GM19452 (cell line): Measurements from ENCODE around the gene TM9SF1.
A peak's percentile ranks its signal among the peaks of the same experiment; 100 is the strongest.

Experiments
- ATAC-seq: cut with Tn5 transposase; IDR thresholded peaks from one replicate; pipeline ENCODE4 v1.9.1; 2021; ENCODE audit not compliant: unreplicated experiment

TM9SF1 gene

DNA sequence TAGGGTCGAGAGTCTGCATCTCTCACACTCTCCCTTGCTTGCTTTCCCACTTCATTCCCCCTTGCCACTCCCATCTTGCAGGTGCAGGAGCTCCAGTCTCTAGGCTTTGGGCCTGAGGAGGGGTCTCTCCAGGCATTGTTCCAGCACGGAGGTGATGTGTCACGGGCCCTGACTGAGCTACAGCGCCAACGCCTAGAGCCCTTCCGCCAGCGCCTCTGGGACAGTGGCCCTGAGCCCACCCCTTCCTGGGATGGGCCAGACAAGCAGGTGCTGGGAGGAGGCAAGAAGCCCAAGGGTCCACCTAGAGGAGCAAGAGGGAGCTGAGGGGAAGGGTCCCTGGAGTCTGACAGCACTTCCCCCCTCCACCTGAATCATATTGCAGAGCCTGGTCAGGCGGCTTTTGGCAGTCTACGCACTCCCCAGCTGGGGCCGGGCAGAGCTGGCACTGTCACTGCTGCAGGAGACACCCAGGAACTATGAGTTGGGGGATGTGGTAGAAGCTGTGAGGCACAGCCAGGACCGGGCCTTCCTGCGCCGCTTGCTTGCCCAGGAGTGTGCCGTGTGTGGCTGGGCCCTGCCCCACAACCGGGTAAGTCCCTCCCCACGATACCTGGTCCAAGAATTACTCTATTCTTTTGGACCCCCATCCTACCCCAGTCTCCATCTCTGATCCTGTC lies 43.7 kb downstream of the TM9SF1 start:
- ATAC-seq: no peak

DNA sequence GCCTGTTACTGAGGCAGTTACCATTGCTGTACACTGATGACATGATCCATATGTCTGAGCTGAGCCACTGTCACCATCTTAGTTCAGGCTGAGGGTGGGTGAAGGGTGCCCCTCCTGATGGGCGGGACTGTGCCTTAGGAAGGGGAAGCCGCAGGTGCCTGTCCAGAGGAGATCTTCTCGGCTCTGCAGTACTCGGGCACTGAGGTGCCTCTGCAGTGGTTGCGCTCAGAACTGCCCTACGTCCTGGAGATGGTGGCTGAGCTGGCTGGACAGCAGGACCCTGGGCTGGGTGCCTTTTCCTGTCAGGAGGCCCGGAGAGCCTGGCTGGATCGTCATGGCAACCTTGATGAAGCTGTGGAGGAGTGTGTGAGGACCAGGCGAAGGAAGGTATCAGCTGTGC lies 44.2 kb downstream of the TM9SF1 start:
- ATAC-seq: no peak

DNA sequence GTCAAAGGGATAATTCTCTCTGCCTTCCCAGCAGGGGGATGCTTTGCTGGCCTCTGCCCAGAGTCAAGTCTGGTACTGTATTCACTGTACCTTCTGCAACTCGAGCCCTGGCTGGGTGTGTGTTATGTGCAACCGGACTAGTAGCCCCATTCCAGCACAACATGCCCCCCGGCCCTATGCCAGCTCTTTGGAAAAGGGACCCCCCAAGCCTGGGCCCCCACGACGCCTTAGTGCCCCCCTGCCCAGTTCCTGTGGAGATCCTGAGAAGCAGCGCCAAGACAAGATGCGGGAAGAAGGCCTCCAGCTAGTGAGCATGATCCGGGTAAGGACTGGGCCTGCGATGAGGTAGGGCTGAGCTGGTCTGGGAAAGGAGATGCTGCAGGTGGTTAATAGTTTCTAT lies 44.7 kb downstream of the TM9SF1 start:
- no peak for ATAC-seq

DNA sequence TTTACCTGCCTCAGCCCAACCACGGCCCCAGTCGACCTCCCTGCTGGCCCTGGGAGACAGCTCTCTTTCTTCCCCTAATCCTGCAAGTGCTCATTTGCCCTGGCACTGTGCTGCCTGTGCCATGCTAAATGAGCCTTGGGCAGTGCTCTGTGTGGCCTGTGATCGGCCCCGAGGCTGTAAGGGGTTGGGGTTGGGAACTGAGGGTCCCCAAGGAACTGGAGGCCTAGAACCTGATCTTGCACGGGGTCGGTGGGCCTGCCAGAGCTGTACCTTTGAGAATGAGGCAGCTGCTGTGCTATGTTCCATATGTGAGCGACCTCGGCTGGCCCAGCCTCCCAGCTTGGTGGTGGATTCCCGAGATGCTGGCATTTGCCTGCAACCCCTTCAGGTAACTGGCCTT lies 45.2 kb downstream of the TM9SF1 start:
- no peak for ATAC-seq

DNA sequence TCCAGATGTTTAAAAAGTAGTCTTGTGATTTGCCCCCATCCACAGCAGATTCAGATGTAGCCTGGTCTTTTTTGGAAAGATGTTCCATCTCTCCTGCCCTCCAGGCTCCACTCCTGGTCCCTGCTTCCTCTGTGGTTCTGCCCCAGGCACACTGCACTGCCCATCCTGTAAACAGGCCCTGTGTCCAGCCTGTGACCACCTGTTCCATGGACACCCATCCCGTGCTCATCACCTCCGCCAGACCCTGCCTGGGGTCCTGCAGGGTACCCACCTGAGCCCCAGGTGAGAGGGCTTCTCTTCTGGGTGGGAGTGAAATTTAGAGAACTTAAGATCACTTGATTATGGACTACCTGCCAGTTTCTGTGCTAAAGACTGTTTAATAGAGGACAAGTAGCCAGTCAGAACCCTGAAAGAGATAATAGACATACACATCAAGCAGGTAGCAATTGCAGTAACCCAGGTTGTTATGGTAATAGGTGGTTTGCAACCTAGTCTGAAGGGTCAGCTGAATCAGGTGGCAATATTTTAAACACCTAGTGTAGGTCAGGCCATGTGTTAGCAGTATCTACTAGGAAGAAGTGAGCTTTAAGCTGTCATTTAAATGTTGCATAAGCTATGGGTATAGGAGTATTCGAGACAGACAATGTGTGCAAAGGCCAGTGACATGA lies 45.8 kb downstream of the TM9SF1 start:
- no peak for ATAC-seq

DNA sequence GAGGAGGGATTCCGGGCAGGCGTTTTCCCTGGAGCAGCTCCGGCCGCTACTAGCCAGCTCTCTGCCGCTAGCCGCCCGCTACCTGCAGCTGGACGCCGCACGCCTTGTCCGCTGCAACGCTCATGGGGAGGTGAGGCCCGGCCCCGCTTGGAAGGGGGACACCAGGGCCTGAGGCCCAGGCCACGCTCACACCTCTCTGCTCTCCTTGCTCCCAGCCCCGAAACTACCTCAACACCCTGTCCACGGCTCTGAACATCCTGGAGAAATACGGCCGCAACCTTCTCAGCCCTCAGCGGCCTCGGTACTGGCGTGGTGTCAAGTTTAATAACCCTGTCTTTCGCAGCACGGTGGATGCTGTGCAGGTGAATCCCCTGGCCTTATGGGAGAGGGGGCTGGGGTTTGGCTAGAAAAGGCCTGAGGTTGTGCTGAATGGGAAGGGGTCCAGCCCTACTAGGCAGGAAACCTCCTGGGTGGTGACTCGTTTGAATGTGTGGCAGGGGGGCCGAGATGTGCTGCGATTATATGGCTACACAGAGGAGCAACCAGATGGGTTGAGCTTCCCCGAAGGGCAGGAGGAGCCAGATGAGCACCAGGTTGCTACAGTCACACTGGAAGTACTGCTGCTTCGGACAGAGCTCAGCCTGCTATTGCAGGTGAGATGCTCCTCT lies 47.3 kb downstream of the TM9SF1 start:
- ATAC-seq: no peak

DNA sequence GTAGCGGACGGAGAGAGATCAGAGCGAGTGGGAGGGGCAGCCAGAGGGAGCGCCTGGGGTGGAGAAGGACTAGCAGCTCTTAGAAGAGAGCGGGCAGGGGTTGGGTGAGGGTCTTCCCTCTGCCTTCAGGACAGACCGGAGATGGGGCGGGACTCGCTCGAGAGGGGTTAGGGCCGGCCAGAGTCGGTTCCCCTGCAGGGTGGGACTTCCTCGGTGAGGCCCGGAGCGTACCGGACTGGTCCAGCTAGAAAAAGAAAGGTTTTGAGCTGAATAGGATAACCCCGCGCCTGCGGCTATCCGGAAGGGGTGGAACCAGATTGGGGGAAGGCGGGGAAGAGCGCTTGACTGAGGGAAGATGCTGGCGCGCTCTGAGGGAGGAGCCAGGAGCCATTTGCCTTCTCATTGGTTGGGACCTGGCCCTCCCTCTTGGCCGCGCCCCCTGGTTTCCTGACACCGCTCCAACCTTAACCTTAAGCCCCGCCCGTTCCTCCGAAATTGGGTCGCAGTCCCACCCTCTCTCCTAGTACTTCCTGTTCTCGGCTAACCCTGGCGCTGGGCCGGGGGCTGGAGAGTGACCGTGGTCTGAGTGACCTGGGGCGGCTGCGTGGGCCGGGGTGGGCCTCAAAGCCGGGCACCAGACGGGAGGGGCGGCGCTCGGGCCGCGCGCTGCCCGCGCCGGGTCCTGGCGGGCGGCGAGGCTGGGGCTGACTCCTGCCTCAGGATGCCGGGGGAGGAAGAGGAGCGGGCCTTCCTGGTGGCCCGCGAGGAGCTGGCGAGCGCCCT lies 48.1 kb downstream of the TM9SF1 start, which contains the start of gene RNF31:
TSS of gene RNF31 (plus strand) at position 521 of the 783 bp plus-strand sequence. CDS start at position 722, 201 bp downstream.
- peak; percentile 78 for ATAC-seq

DNA sequence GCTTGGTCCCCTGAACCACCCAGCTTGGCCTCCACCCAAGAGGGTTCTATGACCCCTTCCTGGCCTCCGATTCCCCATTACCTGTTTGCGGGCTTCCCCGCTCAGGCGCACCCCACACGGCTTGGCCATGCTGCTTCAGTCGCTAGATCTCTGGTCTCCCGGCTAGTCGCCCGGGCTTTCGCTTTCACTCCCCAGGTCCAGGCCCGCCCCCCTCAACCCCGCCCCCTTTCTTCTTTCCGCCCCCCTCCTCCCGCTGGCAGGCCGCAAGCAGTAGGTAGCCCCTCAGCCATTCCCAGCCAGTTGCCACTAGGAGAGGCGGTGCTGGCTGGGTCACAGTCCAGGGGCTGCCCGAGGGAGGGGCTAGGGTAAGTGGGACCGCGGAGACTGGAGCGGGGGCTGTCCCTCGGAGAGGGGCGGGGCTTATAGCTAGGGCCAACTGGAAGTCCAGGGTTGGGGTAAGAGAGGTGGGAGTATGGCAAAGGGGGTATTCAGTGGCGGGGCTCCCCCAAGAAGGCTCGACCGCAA lies 48.7 kb downstream of the TM9SF1 start, which contains the start of gene PSME2:
TSS of gene PSME2 (minus strand) at position 158 of the 525 bp plus-strand sequence. CDS start at position 129, 29 bp downstream.
- ATAC-seq: peak; percentile 56

DNA sequence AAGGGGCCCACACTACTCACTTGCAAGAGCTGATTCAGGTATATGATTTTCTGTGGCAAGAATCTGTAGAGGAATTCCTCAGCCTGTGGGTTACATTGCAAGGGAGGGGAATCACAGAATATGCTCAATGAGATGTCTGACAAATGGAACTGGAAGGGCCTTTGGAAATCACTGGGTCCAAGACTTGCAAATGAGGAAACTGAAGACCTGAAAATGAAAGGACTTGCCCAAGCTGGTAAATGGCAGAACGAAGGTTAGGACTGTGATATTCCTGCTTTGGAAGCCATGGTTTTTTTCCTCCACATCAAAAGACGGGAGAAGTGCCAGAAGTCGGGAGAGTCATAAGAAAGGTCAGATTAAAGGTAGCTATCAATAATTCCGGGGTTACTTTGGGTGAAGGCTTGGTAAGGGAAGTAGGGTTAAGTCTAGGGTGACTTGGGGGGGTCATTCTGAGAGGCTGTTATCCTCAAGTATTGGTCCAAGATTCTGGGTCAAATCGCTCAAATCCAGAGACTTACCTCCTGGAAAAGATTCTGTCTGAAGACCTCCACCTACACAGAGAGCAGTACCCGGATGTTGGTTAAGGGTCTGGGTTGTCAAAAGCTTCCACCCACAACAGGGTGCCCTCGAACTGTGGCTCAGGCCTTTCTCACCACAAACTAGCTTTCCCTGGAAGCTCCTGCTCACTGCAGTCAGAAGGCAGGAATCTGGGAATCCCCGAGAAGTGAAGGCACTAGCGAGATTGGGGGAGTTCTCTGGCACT lies 49.4 kb downstream of the TM9SF1 start:
- ATAC-seq: no peak

DNA sequence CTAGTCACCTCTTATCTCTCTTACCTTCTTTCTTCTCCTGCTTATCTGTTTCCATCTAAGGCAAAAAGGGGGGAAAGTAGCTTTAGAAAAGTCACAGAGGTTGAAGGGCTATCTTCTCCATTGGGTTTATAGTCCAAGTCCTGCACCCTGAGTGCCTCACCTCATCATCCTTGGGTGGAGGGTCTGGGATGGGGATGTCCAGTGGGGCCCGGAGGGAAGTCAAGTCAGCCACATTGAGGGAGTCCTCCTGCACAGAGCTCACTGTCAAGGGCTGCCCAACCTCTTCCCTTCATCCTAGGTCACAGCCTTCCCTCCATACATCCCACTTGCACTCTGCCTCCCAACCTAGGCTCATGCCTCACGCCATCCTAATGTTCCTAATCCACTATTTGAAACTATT lies 50.0 kb downstream of the TM9SF1 start:
- no peak for ATAC-seq

DNA sequence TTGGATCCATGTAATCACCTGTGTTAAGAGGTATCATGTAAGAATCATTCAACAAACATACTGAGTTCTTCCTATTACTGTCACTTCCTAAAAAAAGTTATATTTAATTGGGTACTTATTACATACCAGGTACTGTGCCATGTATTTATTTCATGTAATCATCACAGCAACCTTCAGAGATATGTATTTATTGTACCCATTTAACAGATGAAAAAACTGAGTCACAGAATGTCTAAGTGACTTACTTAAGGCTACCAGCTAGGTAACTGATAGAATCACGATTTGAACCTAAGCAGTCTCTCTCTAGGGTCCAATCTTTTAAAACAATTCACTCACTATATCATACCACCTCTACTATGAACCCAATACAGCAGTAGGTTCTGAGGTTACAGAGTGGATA lies 50.8 kb downstream of the TM9SF1 start:
- ATAC-seq: no peak

DNA sequence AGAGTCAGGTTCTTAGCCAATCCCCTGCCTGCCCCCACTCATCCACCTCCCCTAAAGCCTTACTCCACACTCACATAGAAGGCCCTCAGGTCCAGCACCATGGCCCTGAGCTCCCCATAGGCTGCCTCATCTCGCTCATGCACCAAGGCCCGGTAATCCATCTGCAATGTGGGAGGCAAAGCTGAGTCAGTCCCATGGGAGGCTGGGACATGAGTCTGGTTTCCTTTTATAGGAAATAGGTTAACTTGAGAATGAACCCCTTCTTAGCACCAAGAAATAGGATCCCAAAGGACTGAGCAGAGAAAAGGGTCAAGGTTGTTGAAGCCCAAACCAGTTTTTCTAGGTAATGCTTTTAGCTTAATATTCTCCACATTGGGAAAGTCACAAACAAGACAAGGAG lies 51.7 kb downstream of the TM9SF1 start:
- no peak for ATAC-seq

DNA sequence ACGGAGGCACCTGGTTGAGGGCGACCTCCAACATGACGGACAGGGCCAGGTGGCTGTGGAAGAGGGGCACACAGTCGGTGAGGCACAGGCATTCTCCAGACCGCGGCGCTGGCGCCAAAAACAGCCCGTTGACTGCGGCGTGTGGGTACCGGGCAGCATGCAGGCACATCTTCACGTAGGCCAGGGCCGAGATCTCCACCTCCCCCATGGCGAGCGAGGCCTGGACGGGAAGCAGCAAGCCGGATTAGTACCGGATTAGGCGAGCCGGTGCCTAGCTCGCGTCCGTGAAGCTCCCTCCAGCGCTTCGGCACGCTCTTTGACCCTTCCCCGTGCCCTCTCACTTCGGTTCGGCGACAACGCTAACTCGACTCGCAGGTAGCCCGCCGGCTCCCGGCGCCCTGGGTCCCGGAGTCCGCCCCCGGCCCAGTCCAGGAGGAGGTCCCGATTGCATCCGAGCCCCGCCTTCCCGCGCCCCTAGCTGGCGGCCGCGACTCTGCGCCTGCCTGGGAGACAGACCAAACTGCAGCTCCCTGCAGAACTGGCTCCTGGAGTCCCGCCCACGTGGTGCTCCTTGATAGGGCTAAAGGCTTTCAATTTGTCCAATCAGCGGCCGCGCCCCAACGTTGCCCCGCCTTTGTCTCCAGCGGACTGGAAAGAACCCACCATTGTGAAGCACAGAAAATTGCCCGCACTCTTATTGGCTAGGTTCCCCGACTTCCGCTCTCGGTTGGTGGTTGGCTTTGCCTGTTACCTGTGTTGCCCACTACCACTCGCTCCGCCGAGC lies 54.0 kb downstream of the TM9SF1 start, which contains the start of gene EMC9:
TSS of gene EMC9 (minus strand) at position 495 of the 784 bp plus-strand sequence. CDS start at position 208, 287 bp downstream.
- ATAC-seq: peak; percentile 82

DNA sequence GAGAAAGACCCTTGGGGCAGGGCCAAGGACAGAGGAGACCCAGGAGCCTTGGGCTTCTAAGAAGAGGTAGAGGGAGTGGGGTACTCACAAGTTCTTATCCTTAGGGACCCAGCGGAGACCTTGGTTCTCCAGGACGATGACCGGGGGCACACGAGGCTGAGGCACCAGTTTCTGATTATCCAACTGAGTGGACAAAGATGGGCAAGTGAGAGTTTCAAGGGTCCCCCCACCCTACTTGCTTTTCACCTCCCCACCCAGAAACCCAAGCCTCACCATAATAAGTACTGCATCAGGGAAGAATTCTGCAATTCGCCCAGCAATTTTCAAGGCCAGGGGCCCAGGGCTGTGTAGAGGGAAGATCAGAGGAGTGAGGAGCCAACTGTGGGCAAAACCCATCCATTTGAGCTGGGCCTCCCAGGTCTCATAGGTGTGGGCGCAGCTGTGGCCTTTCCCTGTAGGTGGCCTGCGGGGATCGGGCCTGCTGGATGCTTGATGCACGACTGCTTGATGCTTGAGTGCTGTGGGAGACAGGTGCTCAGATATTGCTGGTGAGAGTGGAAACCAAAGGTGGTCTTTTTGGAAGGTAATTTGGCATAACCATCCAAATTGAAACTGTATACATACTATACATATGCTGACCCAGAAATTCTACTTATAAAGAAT lies 55.8 kb downstream of the TM9SF1 start:
- ATAC-seq: no peak
